Activated CD4-positive, alpha-beta memory T cell treated with anti-CD3 and anti-CD28 coated beads, Interleukin-2, amount 10 ng/mL, durations not matched to agents 7 days and 5 days (primary cell): ENCODE results near the gene LIX1L. TPM values are rescaled to one million over a fixed set of nuclear protein-coding genes. Genes with fewer than 3 reads are reported as not detected.

Source experiments
- CTCF ChIA-PET: fragments of 350-600 bp; sonication (Branson Sonifier 250); formaldehyde crosslinking; loops from one replicate; lab custom pipeline; 2021; ENCODE audit warnings: antibody characterized with exemption, inconsistent platforms; lab: Charles Lee
- POLR2A ChIA-PET: fragments of 350-600 bp; sonication (Branson Sonifier 250); formaldehyde crosslinking; loops from one replicate; lab custom pipeline; 2021; ENCODE audit warnings: antibody characterized with exemption; lab: Charles Lee
- DNase-seq: peaks from one replicate; pipeline ENCODE4 v3.0.0-alpha.2; 2020
- H3K27ac Mint-ChIP-seq: one replicate; pipeline ENCODE4 v1.8.0; 2021; ENCODE audit warnings: mild to moderate bottlenecking, mixed read lengths
- H3K27me3 Mint-ChIP-seq: one replicate; pipeline ENCODE4 v1.8.0; 2021; ENCODE audit warnings: mixed read lengths
- H3K36me3 Mint-ChIP-seq: one replicate; pipeline ENCODE4 v1.8.0; 2021; ENCODE audit warnings: low read depth, mixed read lengths
- H3K4me1 Mint-ChIP-seq: one replicate; pipeline ENCODE4 v1.8.0; 2021; ENCODE audit warnings: mixed read lengths
- H3K4me3 Mint-ChIP-seq: one replicate; pipeline ENCODE4 v1.8.0; 2021; ENCODE audit warnings: mild to moderate bottlenecking, mixed read lengths
- H3K9me3 Mint-ChIP-seq: one replicate; pipeline ENCODE4 v1.8.0; 2021; ENCODE audit warnings: mixed read lengths
- total RNA-seq, 2 experiments: library from RNA; stranded (reverse); gene quantifications; one replicate each; pipeline ENCODE4 v1.2.3, GENCODE V29; 2021

Gene LIX1L
- total RNA-seq, 2 experiments from 2014 or later: 50.3 to 51.0 TPM

- no peaks in the 10 kb centered on the region for H3K36me3 Mint-ChIP-seq
- peak overlapping the region; percentile 73 for H3K27ac Mint-ChIP-seq
- no peaks in the 10 kb centered on the region for H3K27me3 Mint-ChIP-seq
- no peaks in the 10 kb centered on the region for H3K9me3 Mint-ChIP-seq
- CTCF ChIA-PET: interaction anchor here (1.0 to 11.3 kb wide), 3 partner anchors 14 to 24 kb away, joined by 3 to 349 read pairs (median 6); partner anchors contain the start of genes ANKRD34A and POLR3GL
- peak; percentile 62 for DNase-seq
- peaks cover 31% of the 10 kb centered on the region for H3K4me1 Mint-ChIP-seq
- peak overlapping the region; percentile 58 for H3K4me3 Mint-ChIP-seq
- POLR2A ChIA-PET: interaction anchor here (1.0 to 15.0 kb wide), 6 partner anchors 9 to 68 kb away, joined by 3 to 582 read pairs (median 4); partner anchors contain the start of genes LIX1L and TXNIP
Observed at GRCh38 chr1:145983960-145984830, 26.4 kb upstream of the LIX1L start.

DNA sequence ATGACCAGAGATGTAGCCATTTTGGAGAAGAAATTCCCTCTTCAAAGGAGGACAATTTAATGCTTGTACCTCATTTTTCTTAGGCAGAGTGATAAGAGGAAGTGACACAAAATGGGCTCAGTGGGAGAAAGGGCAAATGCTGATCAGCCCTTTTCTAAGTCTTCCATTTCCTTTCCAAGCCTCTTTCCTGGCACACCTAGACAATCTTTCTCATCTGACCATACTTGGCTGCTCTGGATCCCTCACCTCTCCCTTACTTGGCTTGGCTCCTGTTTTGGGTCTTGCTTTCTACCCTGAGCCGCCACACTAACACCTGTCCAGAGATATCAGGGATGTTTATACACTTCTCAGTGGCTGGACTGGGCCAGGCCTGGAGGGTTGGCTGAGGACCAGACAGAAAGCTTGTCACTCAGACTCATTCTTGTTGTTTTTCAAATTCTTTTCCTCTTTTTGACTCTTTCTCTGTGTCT is 25.4 kb upstream of the LIX1L start:
- Mint-ChIP-seq H3K27me3 (no peaks in the 10 kb centered on the region), H3K4me3 (no peak overlapping the region), H3K4me1 (peaks cover 25% of the 10 kb centered on the region), H3K9me3 (no peaks in the 10 kb centered on the region), H3K27ac (peak overlapping the region; percentile 31), H3K36me3 (peaks cover 2% of the 10 kb centered on the region)
- ChIA-PET POLR2A (interaction anchor here (15.0 kb wide), 1 partner anchor 10 kb away, joined by 582 read pairs; the partner anchor contains the start of gene TXNIP), CTCF (interaction anchor here (1.0 to 11.3 kb wide), 2 partner anchors 19 to 25 kb away, joined by 3 to 349 read pairs; partner anchors contain the start of genes ANKRD34A and POLR3GL)
- no peak for DNase-seq

- Mint-ChIP-seq H3K9me3 (no peaks in the 10 kb centered on the region), H3K27me3 (no peaks in the 10 kb centered on the region), H3K4me3 (no peak overlapping the region), H3K27ac (peak overlapping the region; percentile 59), H3K36me3 (peaks cover 9% of the 10 kb centered on the region), H3K4me1 (peaks cover 20% of the 10 kb centered on the region)
- no peak for DNase-seq
- POLR2A ChIA-PET: interaction anchor here (1.4 to 15.0 kb wide), 4 partner anchors 11 to 69 kb away, joined by 3 to 582 read pairs (median 49); partner anchors contain the start of genes ANKRD34A, POLR3GL and TXNIP
- CTCF ChIA-PET: interaction anchor here (6.4 to 11.3 kb wide), 3 partner anchors 10 to 136 kb away, joined by 45 to 349 read pairs (median 177); partner anchors contain the start of genes NUDT17 and TXNIP
Observed at GRCh38 chr1:145982010-145982723, 24.4 kb upstream of the LIX1L start.

DNA sequence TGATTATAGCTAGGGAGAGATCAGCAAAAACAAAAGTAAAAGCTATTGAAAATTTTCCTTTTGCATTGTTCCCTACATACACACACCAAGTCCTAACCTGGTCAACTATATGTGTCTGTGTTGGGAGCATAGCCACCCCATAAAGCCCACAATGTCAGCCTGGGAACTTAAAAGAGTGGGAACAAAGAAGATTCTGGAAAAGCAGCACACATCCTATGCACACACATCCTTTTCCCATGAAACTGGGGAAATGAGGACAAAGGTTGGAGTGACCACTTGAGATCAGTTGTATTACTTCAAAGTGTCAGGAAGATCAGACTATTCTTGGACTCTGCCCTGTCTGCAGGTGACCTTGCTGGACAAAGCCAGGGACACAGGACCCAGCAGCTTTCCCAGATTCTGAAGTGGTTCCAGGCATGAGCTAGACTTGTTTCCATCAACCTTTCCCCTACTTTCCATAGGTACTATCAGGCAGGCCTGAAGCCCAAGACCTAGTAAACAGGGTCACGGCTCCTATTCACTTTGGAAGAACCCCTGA is 22.7 kb upstream of the LIX1L start:
- peaks cover 13% of the 10 kb centered on the region for H3K4me1 Mint-ChIP-seq
- no peak for DNase-seq
- H3K27ac Mint-ChIP-seq: no peak overlapping the region
- H3K36me3 Mint-ChIP-seq: peaks cover 9% of the 10 kb centered on the region
- H3K9me3 Mint-ChIP-seq: no peaks in the 10 kb centered on the region
- ChIA-PET CTCF (interaction anchor here (0.5 to 11.3 kb wide), 11 partner anchors 12 to 134 kb away, joined by 3 to 349 read pairs (median 32); partner anchors contain the start of genes ANKRD34A, LIX1L, NUDT17 and POLR3GL), POLR2A (interaction anchor here (0.9 to 15.0 kb wide), 17 partner anchors 13 to 156 kb away, joined by 3 to 582 read pairs (median 11); partner anchors contain the start of genes ANKRD34A, LIX1L, NUDT17 and PEX11B)
- no peaks in the 10 kb centered on the region for H3K27me3 Mint-ChIP-seq
- H3K4me3 Mint-ChIP-seq: no peak overlapping the region

- peaks cover 9% of the 10 kb centered on the region for H3K36me3 Mint-ChIP-seq
Observed at GRCh38 chr1:145979746-145980456, 22.1 kb upstream of the LIX1L start.

GRCh38 chr1:145978854-145979745 is 21.3 kb upstream of the LIX1L start:
- H3K27me3 Mint-ChIP-seq: no peaks in the 10 kb centered on the region
- CTCF ChIA-PET: interaction anchor here (0.6 to 11.3 kb wide), 16 partner anchors 9 to 154 kb away, joined by 3 to 349 read pairs (median 16); partner anchors contain the start of genes ANKRD34A, LIX1L, NUDT17 and PIAS3
- H3K4me1 Mint-ChIP-seq: peaks cover 6% of the 10 kb centered on the region
- peaks cover 9% of the 10 kb centered on the region for H3K36me3 Mint-ChIP-seq
- H3K4me3 Mint-ChIP-seq: no peak overlapping the region
- POLR2A ChIA-PET: interaction anchor here (0.9 to 15.0 kb wide), 20 partner anchors 14 to 514 kb away, joined by 3 to 582 read pairs (median 10); partner anchors contain the start of genes ANKRD34A, LIX1L, NUDT17 and PEX11B
- no peak overlapping the region for H3K27ac Mint-ChIP-seq
- H3K9me3 Mint-ChIP-seq: no peaks in the 10 kb centered on the region
- peak; percentile 90 for DNase-seq

More at GRCh38 chr1:145979746-145980456, 22.1 kb upstream of the LIX1L start:
- no peak overlapping the region for H3K4me3 Mint-ChIP-seq
- ChIA-PET POLR2A (interaction anchor here (0.9 to 15.0 kb wide), 20 partner anchors 14 to 155 kb away, joined by 3 to 582 read pairs (median 10); partner anchors contain the start of genes ANKRD34A, LIX1L, NUDT17 and PEX11B), CTCF (interaction anchor here (0.5 to 11.3 kb wide), 16 partner anchors 10 to 152 kb away, joined by 3 to 349 read pairs (median 16); partner anchors contain the start of genes ANKRD34A, LIX1L, NUDT17 and PIAS3)
- no peak for DNase-seq
- no peak overlapping the region for H3K27ac Mint-ChIP-seq
- H3K4me1 Mint-ChIP-seq: peaks cover 9% of the 10 kb centered on the region
- no peaks in the 10 kb centered on the region for H3K27me3 Mint-ChIP-seq
- H3K9me3 Mint-ChIP-seq: no peaks in the 10 kb centered on the region

- Mint-ChIP-seq H3K4me3 (no peak overlapping the region), H3K27me3 (no peaks in the 10 kb centered on the region), H3K9me3 (no peaks in the 10 kb centered on the region), H3K27ac (no peak overlapping the region), H3K36me3 (peaks cover 9% of the 10 kb centered on the region), H3K4me1 (peaks cover 7% of the 10 kb centered on the region)
- POLR2A ChIA-PET: interaction anchor here (0.9 to 15.0 kb wide), 17 partner anchors 14 to 513 kb away, joined by 3 to 582 read pairs (median 14); partner anchors contain the start of genes ANKRD34A, LIX1L, NUDT17 and PEX11B
- no peak for DNase-seq
- CTCF ChIA-PET: interaction anchor here (0.6 to 11.3 kb wide), 15 partner anchors 8 to 153 kb away, joined by 3 to 349 read pairs (median 23); partner anchors contain the start of genes ANKRD34A, LIX1L, NUDT17 and PIAS3
Observed at GRCh38 chr1:145978471-145978853, 20.6 kb upstream of the LIX1L start.

- CTCF ChIA-PET: interaction anchor here (0.6 to 11.3 kb wide), 17 partner anchors 10 to 131 kb away, joined by 3 to 349 read pairs (median 9); partner anchors contain the start of genes ANKRD34A, LIX1L, NUDT17 and PIAS3
Observed at GRCh38 chr1:145977486-145978470, 20.0 kb upstream of the LIX1L start.

DNA sequence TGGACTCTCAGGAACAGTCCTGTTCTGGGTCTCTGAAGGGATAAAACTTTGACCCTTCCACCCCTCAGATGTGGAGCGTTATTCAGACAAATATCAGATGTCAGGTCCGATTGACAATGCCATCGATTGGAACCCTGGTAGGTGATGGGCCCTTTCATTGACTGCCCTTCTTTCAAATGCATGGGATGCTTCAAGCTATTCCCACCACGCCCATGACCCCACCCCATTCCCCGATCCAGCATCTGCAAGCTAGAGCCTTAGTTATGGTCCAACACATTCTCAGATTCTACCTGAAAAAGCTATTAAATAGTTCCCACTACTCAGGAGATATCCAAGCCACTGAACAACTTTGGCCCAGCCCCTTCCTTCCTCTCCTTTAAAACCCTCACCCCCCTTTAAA is 19.2 kb upstream of the LIX1L start:
- Mint-ChIP-seq H3K4me1 (peaks cover 8% of the 10 kb centered on the region), H3K4me3 (no peak overlapping the region), H3K9me3 (no peaks in the 10 kb centered on the region), H3K27me3 (no peaks in the 10 kb centered on the region), H3K36me3 (peaks cover 9% of the 10 kb centered on the region), H3K27ac (no peak overlapping the region)
- DNase-seq: no peak
- CTCF ChIA-PET: interaction anchor here (0.8 to 11.3 kb wide), 13 partner anchors 9 to 131 kb away, joined by 3 to 349 read pairs (median 23); partner anchors contain the start of genes ANKRD34A, LIX1L, NUDT17 and POLR3GL
- POLR2A ChIA-PET: interaction anchor here (1.0 to 15.0 kb wide), 11 partner anchors 13 to 75 kb away, joined by 3 to 582 read pairs (median 36); partner anchors contain the start of genes ANKRD34A, LIX1L, PEX11B and POLR3GL

More at GRCh38 chr1:145977486-145978470, 20.0 kb upstream of the LIX1L start:
- DNase-seq: peak; percentile 79
- H3K36me3 Mint-ChIP-seq: peaks cover 9% of the 10 kb centered on the region
- H3K4me3 Mint-ChIP-seq: no peak overlapping the region
- peaks cover 8% of the 10 kb centered on the region for H3K4me1 Mint-ChIP-seq
- no peaks in the 10 kb centered on the region for H3K9me3 Mint-ChIP-seq
- H3K27me3 Mint-ChIP-seq: no peaks in the 10 kb centered on the region
- H3K27ac Mint-ChIP-seq: no peak overlapping the region
- POLR2A ChIA-PET: interaction anchor here (1.0 to 15.0 kb wide), 14 partner anchors 14 to 132 kb away, joined by 3 to 582 read pairs (median 18); partner anchors contain the start of genes ANKRD34A, LIX1L, NUDT17 and PEX11B
